ENCODE measurements around the gene TRMU. TPM values are rescaled to one million over a fixed set of nuclear protein-coding genes. Genes with fewer than 3 reads are reported as not detected.

TRMU gene
- total RNA-seq, 2 experiments from 2014 or later, result 87.2 to 98.1 TPM

- Mint-ChIP-seq H3K36me3 (ENCODE audit: low read depth) (peaks cover 7% of the 10 kb centered on the region), H3K27me3 (no peaks in the 10 kb centered on the region), H3K9me3 (no peaks in the 10 kb centered on the region), H3K27ac (no peak overlapping the region), H3K4me3 (peak overlapping the region; percentile 64), H3K4me1 (ENCODE audit: low read depth) (peaks cover 24% of the 10 kb centered on the region)
- CTCF ChIA-PET, result no interaction called here
- no peak for DNase-seq
- TF ChIP-seq, protein P1, sequence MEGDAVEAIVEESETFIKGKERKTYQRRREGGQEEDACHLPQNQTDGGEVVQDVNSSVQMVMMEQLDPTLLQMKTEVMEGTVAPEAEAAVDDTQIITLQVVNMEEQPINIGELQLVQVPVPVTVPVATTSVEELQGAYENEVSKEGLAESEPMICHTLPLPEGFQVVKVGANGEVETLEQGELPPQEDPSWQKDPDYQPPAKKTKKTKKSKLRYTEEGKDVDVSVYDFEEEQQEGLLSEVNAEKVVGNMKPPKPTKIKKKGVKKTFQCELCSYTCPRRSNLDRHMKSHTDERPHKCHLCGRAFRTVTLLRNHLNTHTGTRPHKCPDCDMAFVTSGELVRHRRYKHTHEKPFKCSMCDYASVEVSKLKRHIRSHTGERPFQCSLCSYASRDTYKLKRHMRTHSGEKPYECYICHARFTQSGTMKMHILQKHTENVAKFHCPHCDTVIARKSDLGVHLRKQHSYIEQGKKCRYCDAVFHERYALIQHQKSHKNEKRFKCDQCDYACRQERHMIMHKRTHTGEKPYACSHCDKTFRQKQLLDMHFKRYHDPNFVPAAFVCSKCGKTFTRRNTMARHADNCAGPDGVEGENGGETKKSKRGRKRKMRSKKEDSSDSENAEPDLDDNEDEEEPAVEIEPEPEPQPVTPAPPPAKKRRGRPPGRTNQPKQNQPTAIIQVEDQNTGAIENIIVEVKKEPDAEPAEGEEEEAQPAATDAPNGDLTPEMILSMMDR (IDR thresholded peaks at IDR 0.05), result no peak
- POLR2A ChIA-PET, result interaction anchor here (1.0 to 1.4 kb wide), 6 partner anchors 8 to 140 kb away, joined by 3 to 7 read pairs (median 4); partner anchors contain the start of genes CDPF1 and TRMU
- no peak for ATAC-seq
- intact Hi-C loops (cut with micrococcal nuclease), result no loop called here
These were observed 46.7 kb upstream of the TRMU start for GRCh38 chr22:46288846-46289243.

GRCh38 chr22:46289244-46289891 lies 46.1 kb upstream of the TRMU start:
- no peaks in the 10 kb centered on the region for H3K9me3 Mint-ChIP-seq
- intact Hi-C loops (cut with micrococcal nuclease), result no loop called here
- ChIA-PET POLR2A (interaction anchor here (0.7 to 1.4 kb wide), 6 partner anchors 9 to 449 kb away, joined by 3 to 7 read pairs (median 4); partner anchors contain the start of gene TRMU), CTCF (no interaction called here)
- TF ChIP-seq, protein P1 (IDR thresholded peaks at IDR 0.05), result no peak
- H3K27me3 Mint-ChIP-seq, result no peaks in the 10 kb centered on the region
- no peak overlapping the region for H3K4me3 Mint-ChIP-seq
- ATAC-seq (no peak), DNase-seq (no peak)
- no peak overlapping the region for H3K27ac Mint-ChIP-seq
- peaks cover 6% of the 10 kb centered on the region for H3K36me3 Mint-ChIP-seq (ENCODE audit: low read depth)
- H3K4me1 Mint-ChIP-seq (ENCODE audit: low read depth), result peaks cover 24% of the 10 kb centered on the region

DNA sequence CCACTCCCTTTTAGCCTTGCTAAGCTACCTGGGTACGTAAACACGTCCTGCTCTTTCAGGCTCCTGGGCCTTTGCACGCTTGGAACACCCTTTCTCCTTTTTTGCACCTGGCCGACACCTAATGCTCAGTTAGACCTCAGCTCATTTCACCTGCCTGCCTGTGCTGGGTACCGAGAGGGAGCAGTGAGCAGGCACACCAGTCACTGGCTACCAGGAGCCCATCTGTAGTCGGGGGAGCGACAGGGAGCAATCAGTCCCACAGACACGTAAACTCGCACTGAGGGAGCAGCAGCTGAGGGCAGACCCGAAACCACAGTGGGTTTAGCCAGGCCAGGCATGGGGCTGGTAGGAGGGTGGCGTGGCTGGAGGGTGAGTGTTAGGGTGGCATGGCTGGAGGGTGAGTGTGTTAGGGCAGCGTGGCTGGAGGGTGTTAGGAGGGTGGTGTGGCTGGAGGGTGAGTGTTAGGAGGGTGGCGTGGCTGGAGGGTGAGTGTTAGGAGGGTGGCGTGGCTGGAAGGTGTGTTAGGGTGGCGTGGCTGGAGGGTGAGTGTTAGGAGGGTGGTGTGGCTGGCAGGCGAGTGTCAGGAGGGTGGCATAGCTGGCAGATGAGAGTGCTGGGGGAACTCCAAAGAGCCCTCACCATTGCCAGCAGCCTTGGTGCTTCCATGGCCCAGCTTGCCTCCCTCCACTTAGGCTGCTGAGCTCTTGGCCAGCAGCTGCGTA lies 45.2 kb upstream of the TRMU start:
- no peaks in the 10 kb centered on the region for H3K27me3 Mint-ChIP-seq
- ChIA-PET POLR2A (interaction anchor here (0.7 to 1.4 kb wide), 2 partner anchors 141 to 450 kb away, joined by 3 to 4 read pairs; no protein-coding TSS in a partner anchor), CTCF (interaction anchor here (1.2 kb wide), 1 partner anchor 21 kb away, joined by 3 read pairs; no protein-coding TSS in a partner anchor)
- no peak overlapping the region for H3K27ac Mint-ChIP-seq
- H3K9me3 Mint-ChIP-seq, result no peaks in the 10 kb centered on the region
- intact Hi-C loops (cut with micrococcal nuclease), result no loop called here
- DNase-seq (no peak), ATAC-seq (no peak)
- TF ChIP-seq, protein P1 (IDR thresholded peaks at IDR 0.05), result no peak
- H3K4me1 Mint-ChIP-seq (ENCODE audit: low read depth), result peaks cover 24% of the 10 kb centered on the region
- no peak overlapping the region for H3K4me3 Mint-ChIP-seq
- peaks cover 6% of the 10 kb centered on the region for H3K36me3 Mint-ChIP-seq (ENCODE audit: low read depth)

DNA sequence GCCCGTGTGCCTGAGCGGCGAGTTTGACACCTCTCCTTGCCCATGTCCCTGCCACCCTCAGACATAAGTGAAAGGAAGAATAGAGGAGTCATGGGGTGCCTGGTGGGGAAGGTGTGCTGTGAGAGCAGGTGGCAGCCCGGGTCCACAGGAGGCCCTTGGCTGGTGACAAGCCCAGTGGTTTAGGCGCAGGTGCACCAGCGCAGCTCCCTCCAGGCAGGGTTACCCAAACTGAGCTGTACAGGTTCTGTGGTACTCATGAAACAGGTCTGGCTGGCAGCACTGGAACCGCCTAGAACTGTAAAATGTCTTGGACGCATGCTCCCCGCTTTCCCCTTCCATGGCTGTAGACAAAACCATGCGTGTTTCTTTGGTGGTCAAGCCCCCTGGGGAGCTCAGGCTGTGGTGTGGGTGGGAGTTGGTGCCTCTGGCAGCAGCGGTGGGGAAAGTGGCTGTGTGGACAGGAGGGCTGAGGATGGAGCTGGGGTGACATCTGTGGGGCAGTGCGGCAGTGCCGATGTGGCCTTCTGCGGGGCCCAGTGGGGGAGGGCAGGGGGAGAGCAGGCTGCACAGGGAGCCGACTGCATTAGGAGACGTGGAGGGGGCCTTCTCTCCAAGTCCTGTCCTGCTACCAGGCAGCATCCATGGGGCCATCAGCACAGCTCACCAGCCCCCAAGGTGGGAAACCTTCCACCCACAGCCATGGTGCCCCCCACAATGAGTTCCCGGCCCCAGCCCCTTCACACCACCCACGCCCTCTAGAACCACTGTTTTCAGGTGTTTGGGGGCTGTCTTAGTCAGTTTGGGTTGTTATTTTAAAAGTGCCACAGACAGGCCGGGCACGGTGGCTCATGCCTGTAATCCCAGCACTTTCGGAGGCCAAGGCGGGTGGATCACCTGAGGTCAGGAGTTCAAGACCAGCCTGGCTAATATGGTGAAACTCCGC lies 44.4 kb upstream of the TRMU start:
- Mint-ChIP-seq H3K36me3 (ENCODE audit: low read depth) (peaks cover 6% of the 10 kb centered on the region), H3K9me3 (no peaks in the 10 kb centered on the region), H3K27me3 (no peaks in the 10 kb centered on the region), H3K27ac (no peak overlapping the region), H3K4me1 (ENCODE audit: low read depth) (peaks cover 27% of the 10 kb centered on the region), H3K4me3 (no peak overlapping the region)
- ChIA-PET CTCF (interaction anchor here (1.2 kb wide), 1 partner anchor 21 kb away, joined by 3 read pairs; no protein-coding TSS in a partner anchor), POLR2A (no interaction called here)
- ATAC-seq (no peak), DNase-seq (no peak)
- intact Hi-C loops (cut with micrococcal nuclease), result no loop called here
- TF ChIP-seq, protein P1 (IDR thresholded peaks at IDR 0.05), result no peak
